HepG2 (cell line): ENCODE measurements around the gene EOMES. TPM values are rescaled to one million over a fixed set of nuclear protein-coding genes. Genes with fewer than 3 reads are reported as not detected.

Experiments used
- ATAC-seq: fragments of 200-7000 bp; cut with Tn5 transposase; 3 replicates; pipeline ENCODE4 v1.9.1; 2020; ENCODE audit warnings: mild to moderate bottlenecking, moderate library complexity
- BruUV-seq: library from RNA; stranded (reverse); fragments of 400-500 nt; replicated peaks from 2 replicates; lab custom pipeline; 2021; lab: Mats Ljungman, UMichigan
- CTCF ChIA-PET: fragments of 300-600 bp; formaldehyde crosslinking; extraction: SDS; loops from one replicate; lab custom pipeline; 2021; ENCODE audit warnings: low total read pairs, inconsistent platforms, low intra/inter-chr PET ratio; lab: Yijun Ruan, JAX
- POLR2A ChIA-PET: fragments of 350-600 bp; sonication (Branson Sonifier 250); formaldehyde crosslinking; loops from one replicate; lab custom pipeline; 2020; ENCODE audit warnings: antibody characterized with exemption, inconsistent platforms; lab: Yijun Ruan, JAX
- DNase-seq: peaks from one replicate; pipeline ENCODE4 v3.0.0-alpha.2; 2015; ENCODE audit warnings: low spot score
- FAIRE-seq: peaks from 3 replicates; lab custom pipeline; 2011; peaks lifted over from hg19 to GRCh38; lab: Jason Lieb, UNC
- H2AFZ ChIP-seq: one replicate; pipeline ENCODE4 v1.6.1; 2011; ENCODE audit warnings: low read length, inconsistent platforms
- H3K27ac ChIP-seq: fragments of 300-600 bp; 3 replicates; pipeline ENCODE4 v1.8.0; 2011; ENCODE audit warnings: mixed run types, mild to moderate bottlenecking, mixed read lengths, low read length, inconsistent platforms; ENCODE audit not compliant: insufficient read depth; ENCODE audit errors: extremely low read length
- H3K27me3 ChIP-seq, 2 experiments: fragments of 200-600 bp in 1 of 2; 2 replicates in 1 of 2; 3 replicates in 1 of 2; pipeline versions ENCODE4 v1.6.0 to v1.8.0; 2011; ENCODE audit warnings: low read length in 2 of 2, mild to moderate bottlenecking in 2 of 2, moderate library complexity in 2 of 2, inconsistent platforms in 1 of 2; ENCODE audit not compliant: insufficient read depth in 2 of 2, control insufficient read depth in 1 of 2
- H3K36me3 ChIP-seq, 2 experiments: fragments of 200-600 bp in 1 of 2; replicated peaks in 1 of 2; 2 replicates in 1 of 2; 3 replicates in 1 of 2; pipeline versions ENCODE4 v1.5.1 to v1.8.0; 2011; ENCODE audit warnings: low read length in 2 of 2, inconsistent platforms in 1 of 2; ENCODE audit not compliant: insufficient read depth in 2 of 2, control insufficient read depth in 1 of 2
- H3K4me1 ChIP-seq: 2 replicates; pipeline ENCODE4 v1.5.1; 2012; ENCODE audit warnings: low read length, inconsistent platforms; ENCODE audit not compliant: insufficient read depth
- H3K4me2 ChIP-seq: 2 replicates; pipeline ENCODE4 v1.6.0; 2011; ENCODE audit warnings: low read depth, low read length, inconsistent platforms
- H3K4me3 ChIP-seq, 3 experiments: fragments of 200-600 bp in 1 of 3; sonication (generic), shearing (Covaris generic) in 1 of 3; replicated peaks in 1 of 3; 2 replicates each; pipeline ENCODE4 v1.5.1; 2011 to 2016; ENCODE audit warnings: low read length in 3 of 3, inconsistent platforms in 2 of 3, low read depth in 2 of 3, mild to moderate bottlenecking in 2 of 3, control low read depth in 1 of 3, mixed read lengths in 1 of 3; ENCODE audit not compliant: insufficient read depth in 1 of 3
- H3K79me2 ChIP-seq: one replicate; pipeline ENCODE4 v1.6.1; 2011; ENCODE audit warnings: low read length, inconsistent platforms; ENCODE audit not compliant: insufficient read depth
- H3K9ac ChIP-seq: 2 replicates; pipeline ENCODE4 v1.6.0; 2011; ENCODE audit warnings: mild to moderate bottlenecking, low read depth, low read length, inconsistent platforms; ENCODE audit not compliant: insufficient read depth
- H3K9me3 ChIP-seq: 2 replicates; pipeline ENCODE4 v1.5.1; 2012; ENCODE audit warnings: mild to moderate bottlenecking, low read length
- H4K20me1 ChIP-seq: 2 replicates; pipeline ENCODE4 v1.6.0; 2011; ENCODE audit warnings: inconsistent platforms, mild to moderate bottlenecking, low read length, moderate library complexity; ENCODE audit not compliant: insufficient read depth
- ETV6 ChIP-seq: sonication (generic); formaldehyde crosslinking; conservative IDR thresholded peaks from 2 replicates; pipeline ENCODE4 v1.4.0; 2020; ENCODE audit warnings: missing genetic modification reagents
- KAT8 ChIP-seq: IDR thresholded peaks from 2 replicates; pipeline ENCODE4 v1.6.1; 2016; ENCODE audit warnings: missing genetic modification reagents, missing compliant biosample characterization
- NFATC3 ChIP-seq: sonication (generic); formaldehyde crosslinking; IDR thresholded peaks from 2 replicates; pipeline ENCODE4 v1.5.1; 2020; ENCODE audit warnings: mild to moderate bottlenecking, missing genetic modification reagents
- SNRNP70 ChIP-seq: fragments of 200-400 bp; formaldehyde crosslinking; IDR thresholded peaks from 2 replicates; pipeline ENCODE4 v1.6.1; 2017; ENCODE audit warnings: mild to moderate bottlenecking, low read depth, low read length, moderate library complexity
- SP4 ChIP-seq: sonication (generic); formaldehyde crosslinking; IDR thresholded peaks from 2 replicates; pipeline ENCODE4 v1.8.1; 2023; ENCODE audit warnings: mild to moderate bottlenecking, missing genetic modification reagents
- SPEN ChIP-seq: sonication (generic); formaldehyde crosslinking; IDR thresholded peaks from 2 replicates; pipeline ENCODE4 v1.5.1; 2020; ENCODE audit warnings: low read depth, mild to moderate bottlenecking, missing genetic modification reagents
- ZNF276 ChIP-seq: sonication (generic); formaldehyde crosslinking; IDR thresholded peaks from 2 replicates; pipeline ENCODE4 v1.4.0; 2020; ENCODE audit warnings: mild to moderate bottlenecking, low read depth, missing genetic modification reagents
- WGBS: methylation state at CpG from one replicate; pipeline ENCODE4 v1.1.6; 2017; ENCODE audit warnings: low lambda C conversion rate; 5-methylcytosine and 5-hydroxymethylcytosine counted together
- in situ Hi-C: cut with HindIII; loops from 2 replicates; pipeline ENCODE4 v1.10.0; 2017; ENCODE audit warnings: low pct_unique_long_range_greater_than_20kb; ENCODE audit not compliant: extremely low pct_ligation_motif_present
- intact Hi-C: fragments of 100-400 bp; cut with micrococcal nuclease; formaldehyde crosslinking; loops from one replicate; pipeline ENCODE4 v1.10.0; 2022; ENCODE audit not compliant: unreplicated experiment
- polyA plus RNA-seq, 8 experiments: library from polyadenylated mRNA; depleted of rRNA in 3 of 8; stranded (reverse) in 7 of 8; unstranded in 1 of 8; fragments of >200 nt; fragmentation: Illumina TruSeq in 4 of 8; extraction: Trizol in 4 of 8; gene quantifications; 2 replicates each; pipeline versions ENCODE4 v1.2.1 to v1.2.3, GENCODE V29; 2011 to 2016; ENCODE audit warnings: low read depth in 4 of 8, missing spikeins in 1 of 8, mixed read lengths in 1 of 8; ENCODE audit not compliant: insufficient read depth in 1 of 8
- total RNA-seq, 5 experiments: library from RNA; depleted of rRNA; stranded (reverse); fragments of >200 nt; fragmentation: Illumina TruSeq; extraction: Trizol; gene quantifications; 2 replicates each; pipeline ENCODE4 v1.2.3, GENCODE V29; 2016; ENCODE audit warnings: low read depth in 1 of 5
- TF ChIP-seq, protein P1 (sequence below): sonication (generic); formaldehyde crosslinking; conservative IDR thresholded peaks from 2 replicates; pipeline ENCODE4 v1.5.0; 2020; ENCODE audit warnings: missing genetic modification reagents

The EOMES gene
- total and polyA plus RNA-seq, 2 of the 13 experiments (the other 11 are each of a cell fraction or from before 2014, with no cell fraction given) = 0.11 to 0.12 TPM

GRCh38 chr3:27723001-27723445, 900 bp upstream of the EOMES start:
- H3K36me3 ChIP-seq = no peaks in the 10 kb centered on the region
- WGBS = 45% methylated on average over 13 of the region's 13 CpGs
- no peak overlapping the region for H3K4me3 ChIP-seq
- in situ Hi-C loops = no loop called here
- no TSS peak for BruUV-seq
- peaks cover 4 to 69% of the 10 kb centered on the region in 2 experiments for H3K27me3 ChIP-seq
- H2AFZ ChIP-seq = no peak overlapping the region
- intact Hi-C loops = no loop called here
- no peak overlapping the region for H3K27ac ChIP-seq
- CTCF ChIA-PET = no interaction called here
- DNase-seq (no peak), ATAC-seq (no peak), FAIRE-seq (no peak)
- POLR2A ChIA-PET = no interaction called here
- no peaks in the 10 kb centered on the region for H3K9me3 ChIP-seq
- H3K4me2 ChIP-seq = no peak overlapping the region
- H3K9ac ChIP-seq = no peak overlapping the region
- H3K79me2 ChIP-seq = no peaks in the 10 kb centered on the region
- H3K4me1 ChIP-seq = peaks cover 39% of the 10 kb centered on the region
- H4K20me1 ChIP-seq = no peaks in the 10 kb centered on the region
- TF ChIP-seq NFATC3 (CRISPR knock-in tag) (no peak), KAT8 (CRISPR knock-in tag) (no peak), SNRNP70 (no peak)
- TF ChIP-seq, protein P1, sequence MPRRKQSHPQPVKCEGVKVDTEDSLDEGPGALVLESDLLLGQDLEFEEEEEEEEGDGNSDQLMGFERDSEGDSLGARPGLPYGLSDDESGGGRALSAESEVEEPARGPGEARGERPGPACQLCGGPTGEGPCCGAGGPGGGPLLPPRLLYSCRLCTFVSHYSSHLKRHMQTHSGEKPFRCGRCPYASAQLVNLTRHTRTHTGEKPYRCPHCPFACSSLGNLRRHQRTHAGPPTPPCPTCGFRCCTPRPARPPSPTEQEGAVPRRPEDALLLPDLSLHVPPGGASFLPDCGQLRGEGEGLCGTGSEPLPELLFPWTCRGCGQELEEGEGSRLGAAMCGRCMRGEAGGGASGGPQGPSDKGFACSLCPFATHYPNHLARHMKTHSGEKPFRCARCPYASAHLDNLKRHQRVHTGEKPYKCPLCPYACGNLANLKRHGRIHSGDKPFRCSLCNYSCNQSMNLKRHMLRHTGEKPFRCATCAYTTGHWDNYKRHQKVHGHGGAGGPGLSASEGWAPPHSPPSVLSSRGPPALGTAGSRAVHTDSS (CRISPR knock-in tag) = no peak

GRCh38 chr3:27720899-27721716, 1.0 kb downstream of the EOMES start:
- ChIA-PET POLR2A (interaction anchor here (1.2 to 2.3 kb wide), 2 partner anchors 564 to 628 kb away, joined by 3 to 11 read pairs; partner anchors contain the start of genes AZI2 and ZCWPW2), CTCF (interaction anchor here (2.2 kb wide), 1 partner anchor 607 kb away, joined by 9 read pairs; no protein-coding TSS in a partner anchor)
- H3K4me3 ChIP-seq = peak overlapping the region; percentile 65 to 69 (median 66); a peak in 5 of 6 replicates
- peaks cover 25% of the 10 kb centered on the region for H3K4me1 ChIP-seq
- H2AFZ ChIP-seq = no peak overlapping the region
- ATAC-seq (peak; percentile 86), DNase-seq (no peak), FAIRE-seq (no peak)
- WGBS = 10% methylated on average over 25 of the region's 64 CpGs
- H3K36me3 ChIP-seq = no peaks in the 10 kb centered on the region
- in situ Hi-C loops = no loop called here
- intact Hi-C loops = no loop called here
- no peaks in the 10 kb centered on the region for H3K9me3 ChIP-seq
- BruUV-seq = no TSS peak
- H3K27me3 ChIP-seq = peaks cover 5 to 75% of the 10 kb centered on the region in 2 experiments
- no peaks in the 10 kb centered on the region for H3K79me2 ChIP-seq
- no peak overlapping the region for H3K27ac ChIP-seq
- no peak overlapping the region; the same call in 1 of the 2 replicates for H3K9ac ChIP-seq
- no peaks in the 10 kb centered on the region for H4K20me1 ChIP-seq
- H3K4me2 ChIP-seq = peak overlapping the region; percentile 73
- TF ChIP-seq SPEN (0 out of 2 replicates have a peak, but pooled peaks have one; percentile 7), SP4 (CRISPR knock-in tag) (0 out of 2 replicates have a peak, but pooled peaks have one; percentile 2), ZNF276 (CRISPR knock-in tag) (peak; percentile 19; the same call in 1 of the 2 replicates), ETV6 (no peak)
